Stomach (tissue), 4 donors: ENCODE results near the gene AADACL3.

ENCODE experiments used
- CTCF ChIP-seq, 7 experiments: fragments of 450-650 bp in 4 of 7; fragments of 200-600 bp in 3 of 7; sonication (generic) in 3 of 7; IDR thresholded peaks; one replicate each; pipeline ENCODE4 v1.5.1; 2016 to 2019; ENCODE audit warnings: antibody characterized with exemption in 7 of 7, control low read depth in 2 of 7, mild to moderate bottlenecking in 1 of 7
- POLR2AphosphoS5 ChIP-seq, 3 donors: sonication (generic); formaldehyde crosslinking; IDR thresholded peaks; one replicate each; pipeline ENCODE4 v1.6.1; 2016; ENCODE audit warnings: antibody characterized with exemption in 3 of 3

DNA sequence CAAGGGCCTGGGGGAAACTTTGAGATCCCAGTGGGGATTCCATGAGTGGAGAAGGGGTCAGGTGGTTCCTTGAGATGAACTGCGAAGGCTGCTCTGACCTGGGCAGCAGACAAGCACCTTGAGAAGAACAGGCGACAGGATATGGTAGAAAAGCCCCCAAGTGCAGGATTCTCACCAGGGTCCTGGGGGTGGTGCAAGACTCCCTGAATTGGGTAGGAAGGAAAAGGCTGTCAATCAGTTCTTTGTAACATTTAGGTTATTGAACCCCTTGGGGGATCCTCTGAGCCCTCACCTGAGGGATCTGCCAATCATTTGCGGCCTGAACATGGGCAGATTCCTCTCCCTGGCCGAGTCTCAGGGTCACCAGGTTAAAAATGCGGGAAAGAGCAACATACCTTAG is 55.3 kb downstream of the AADACL3 start:
- no peak for TF ChIP-seq CTCF (IDR thresholded peaks at IDR 0.05)
- TF ChIP-seq POLR2AphosphoS5 (IDR thresholded peaks at IDR 0.05): no peak
